ENCODE data around the gene CDK11B. TPM values are rescaled to one million over a fixed set of nuclear protein-coding genes. Genes with fewer than 3 reads are reported as not detected.

Gene CDK11B
- polyA plus RNA-seq, 4 donors = 36.8 to 47.7 (median 42.4) TPM

GRCh38 chr1:1628754-1629429 lies 29.9 kb downstream of the CDK11B start:
- DNase-seq (ENCODE audit: low read depth in 4 of 4, low spot score in 2 of 4) = no peak

- no peak for DNase-seq (ENCODE audit: low read depth in 4 of 4, low spot score in 2 of 4)
Observed at GRCh38 chr1:1627829-1628753, 30.7 kb downstream of the CDK11B start.

- DNase-seq (ENCODE audit: low read depth in 4 of 4, low spot score in 2 of 4) = no peak
Observed at GRCh38 chr1:1627261-1627828, 31.5 kb downstream of the CDK11B start.

GRCh38 chr1:1626207-1627141 lies 32.3 kb downstream of the CDK11B start:
- no peak for DNase-seq (ENCODE audit: low read depth in 4 of 4, low spot score in 2 of 4)

GRCh38 chr1:1625824-1626206 lies 33.0 kb downstream of the CDK11B start:
- no peak for DNase-seq (ENCODE audit: low read depth in 4 of 4, low spot score in 2 of 4)

- DNase-seq (ENCODE audit: low read depth in 4 of 4, low spot score in 2 of 4) = no peak
Observed at GRCh38 chr1:1625404-1625775, 33.4 kb downstream of the CDK11B start.

- DNase-seq (ENCODE audit: low read depth in 4 of 4, low spot score in 2 of 4) = no peak
Observed at GRCh38 chr1:1624443-1625403, 34.1 kb downstream of the CDK11B start.

- DNase-seq (ENCODE audit: low read depth in 4 of 4, low spot score in 2 of 4) = no peak
Observed at GRCh38 chr1:1623631-1624442, 35.0 kb downstream of the CDK11B start.

- DNase-seq (ENCODE audit: low read depth in 4 of 4, low spot score in 2 of 4) = no peak
Observed at GRCh38 chr1:1623181-1623630, 35.6 kb downstream of the CDK11B start.

- no peak for DNase-seq (ENCODE audit: low read depth in 4 of 4, low spot score in 2 of 4)
Observed at GRCh38 chr1:1622788-1623094, 36.1 kb downstream of the CDK11B start.

- no peak for DNase-seq (ENCODE audit: low read depth in 4 of 4, low spot score in 2 of 4)
Observed at GRCh38 chr1:1622010-1622787, 36.6 kb downstream of the CDK11B start.

- no peak for DNase-seq (ENCODE audit: low read depth in 4 of 4, low spot score in 2 of 4)
Observed at GRCh38 chr1:1621173-1622009, 37.4 kb downstream of the CDK11B start.

GRCh38 chr1:1620433-1621139 lies 38.2 kb downstream of the CDK11B start:
- DNase-seq (ENCODE audit: low read depth in 4 of 4, low spot score in 2 of 4) = no peak

GRCh38 chr1:1619917-1620361 lies 38.9 kb downstream of the CDK11B start:
- DNase-seq (ENCODE audit: low read depth in 4 of 4, low spot score in 2 of 4) = no peak

GRCh38 chr1:1618396-1619068 lies 40.3 kb downstream of the CDK11B start:
- no peak for DNase-seq (ENCODE audit: low read depth in 4 of 4, low spot score in 2 of 4)

GRCh38 chr1:1617925-1618324 lies 40.9 kb downstream of the CDK11B start:
- no peak for DNase-seq (ENCODE audit: low read depth in 4 of 4, low spot score in 2 of 4)
